GM19193 (cell line): Measurements from ENCODE around the gene AFF1.

Experiments used
- POLR2A ChIP-seq: IDR thresholded peaks from 4 replicates; pipeline ENCODE4 v1.6.1; 2011; ENCODE audit not compliant: insufficient read depth, insufficient read length; ENCODE audit errors: extremely low read depth

Gene AFF1

DNA sequence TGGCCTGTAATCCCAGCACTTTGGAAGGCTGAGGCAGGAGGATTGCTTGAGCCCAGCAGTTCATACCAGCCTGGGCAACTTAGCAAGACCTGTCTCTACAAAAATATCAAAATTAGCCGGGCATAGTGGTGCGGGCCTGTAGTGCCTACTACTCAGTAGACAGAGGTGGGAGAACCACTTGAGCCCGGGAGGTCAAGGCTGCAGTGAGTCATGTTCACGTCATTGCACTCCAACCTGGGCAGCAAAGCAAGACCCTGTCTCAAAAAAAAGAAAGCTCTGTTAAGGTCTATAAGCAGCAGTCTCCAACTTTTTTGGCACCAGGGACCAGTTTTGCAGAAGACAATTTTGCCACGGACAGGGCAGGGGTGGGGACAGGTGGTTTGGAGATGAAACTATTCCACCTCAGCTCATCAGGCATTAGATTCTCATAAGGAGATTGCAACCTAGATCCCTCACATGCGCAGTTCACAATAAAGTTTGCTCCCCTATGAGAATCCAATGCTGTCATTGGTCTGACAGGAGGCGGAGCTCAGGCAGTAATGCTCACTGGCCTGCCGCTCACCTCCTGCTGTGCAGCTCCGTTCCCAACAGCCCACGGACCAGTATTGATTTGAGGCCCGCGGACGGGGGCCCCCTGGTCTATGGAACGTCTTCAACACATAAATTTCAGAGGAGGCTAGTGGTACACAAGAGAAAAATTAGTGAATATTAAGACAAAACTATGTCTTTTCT is 217.7 kb downstream of the AFF1 start:
- no peak for TF ChIP-seq POLR2A

DNA sequence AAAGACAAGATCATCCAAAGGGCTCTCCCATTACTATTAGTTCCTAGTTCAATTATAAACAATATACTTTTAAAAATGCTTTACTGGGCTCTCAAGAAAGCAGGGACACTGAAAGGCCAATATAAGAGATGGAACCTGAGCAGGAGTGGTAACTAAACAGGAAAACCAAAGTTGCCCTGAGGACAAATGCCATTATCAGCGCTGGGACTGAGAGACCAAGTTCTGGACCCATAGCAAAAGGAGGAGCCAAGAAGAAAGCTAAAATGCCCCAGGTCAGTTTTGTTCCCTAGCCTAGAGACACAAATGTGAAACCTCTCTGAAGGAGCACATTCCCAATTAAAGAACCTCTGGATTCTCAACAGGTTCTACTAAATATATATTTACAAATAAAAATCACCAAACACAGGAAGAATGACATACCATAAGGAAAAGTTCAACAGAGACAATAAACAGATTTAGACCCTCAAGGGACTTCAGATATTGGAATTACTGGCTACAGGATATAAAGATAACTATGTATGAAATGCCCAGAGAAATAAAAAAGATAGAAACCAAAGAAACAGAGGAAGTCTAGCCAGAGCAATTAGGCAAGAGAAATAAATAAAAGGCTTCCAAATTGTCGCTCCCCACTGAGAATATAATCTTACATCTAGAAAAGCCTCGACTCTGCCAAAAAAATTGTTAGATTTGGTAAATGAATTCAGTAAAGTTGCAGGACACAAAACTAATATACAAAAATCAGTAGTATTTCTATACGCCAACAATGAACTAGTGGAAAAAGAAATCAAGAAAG is 218.5 kb downstream of the AFF1 start:
- no peak for TF ChIP-seq POLR2A

DNA sequence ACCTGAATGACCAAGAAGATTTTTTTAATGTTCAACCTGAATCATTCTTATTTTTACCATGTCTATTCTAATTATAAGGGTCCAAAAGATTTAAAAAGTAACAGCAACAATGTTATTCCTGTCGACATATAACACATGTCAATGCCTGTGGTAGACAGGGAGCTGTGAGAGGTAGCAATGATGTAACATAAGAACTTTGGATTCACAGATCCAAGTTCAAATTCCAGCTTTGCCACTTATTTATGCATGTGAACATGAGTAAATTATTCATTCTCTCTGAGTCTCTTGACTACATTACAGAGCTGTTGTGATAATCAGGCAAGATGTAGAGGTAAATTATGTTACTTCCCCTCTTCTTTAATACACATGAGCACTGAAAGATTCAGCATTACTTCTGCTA is 231.1 kb downstream of the AFF1 start:
- TF ChIP-seq POLR2A, result no peak

DNA sequence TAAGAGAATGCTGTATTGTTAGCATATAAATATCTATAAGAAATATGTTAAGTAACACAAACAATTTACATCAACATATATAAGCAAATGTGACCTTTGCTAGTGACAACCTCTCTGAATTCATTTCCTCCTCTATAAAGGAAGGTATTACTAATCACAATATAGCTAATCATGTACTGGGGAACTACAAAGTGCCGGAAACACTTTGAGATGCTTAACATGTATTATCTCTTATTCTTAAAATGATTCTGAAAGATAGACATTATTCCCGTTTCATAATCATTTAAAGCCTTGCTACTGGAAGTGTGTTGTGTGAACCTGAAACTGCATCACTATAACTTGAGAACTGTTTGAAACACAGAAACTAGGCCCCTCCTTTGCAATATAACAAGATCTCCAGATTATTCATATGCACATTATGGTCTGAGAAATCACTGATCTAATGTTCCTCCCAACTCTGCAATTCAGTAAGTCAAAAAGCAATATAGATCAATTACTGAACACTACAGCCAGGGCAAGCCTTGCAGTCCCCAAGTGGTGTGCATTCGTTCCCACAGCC is 231.6 kb downstream of the AFF1 start:
- no peak for TF ChIP-seq POLR2A

DNA sequence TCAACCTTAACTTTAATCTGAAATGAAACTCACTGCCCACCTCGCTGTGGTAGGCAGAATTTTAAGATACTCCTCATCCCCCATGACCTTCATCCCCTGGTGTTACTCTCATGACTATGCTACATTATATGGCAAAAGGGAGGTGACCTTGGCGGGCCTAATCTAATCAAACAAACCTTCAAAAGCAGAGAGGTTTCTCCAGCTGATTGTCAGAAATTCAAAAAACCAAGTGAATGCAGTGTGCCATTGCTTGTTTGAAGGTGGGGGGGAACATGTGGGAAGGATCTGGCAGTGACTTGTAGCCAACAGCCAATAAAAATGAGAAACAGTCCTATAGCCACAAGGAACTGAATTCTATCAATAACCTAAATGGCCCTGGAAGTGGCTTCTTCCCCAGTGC is 237.1 kb downstream of the AFF1 start:
- no peak for TF ChIP-seq POLR2A

DNA sequence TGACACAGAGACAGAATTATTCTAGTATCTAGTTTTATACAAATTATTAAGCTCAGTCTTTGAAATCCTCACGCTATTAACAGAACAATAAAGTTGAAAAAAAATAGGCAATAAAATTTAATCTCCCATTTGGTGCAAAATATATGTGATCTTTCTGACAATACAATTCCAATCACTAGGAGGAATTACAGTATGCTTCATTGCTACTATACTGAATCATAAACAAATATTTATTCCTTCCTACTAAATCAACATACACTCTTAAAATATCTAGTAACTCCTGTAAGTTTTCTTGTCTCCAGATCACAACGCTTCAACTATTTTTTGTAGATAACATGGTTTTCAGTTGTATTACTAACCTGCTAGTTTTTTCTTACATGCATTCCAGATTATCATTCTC is 239.9 kb downstream of the AFF1 start:
- TF ChIP-seq POLR2A, result no peak

DNA sequence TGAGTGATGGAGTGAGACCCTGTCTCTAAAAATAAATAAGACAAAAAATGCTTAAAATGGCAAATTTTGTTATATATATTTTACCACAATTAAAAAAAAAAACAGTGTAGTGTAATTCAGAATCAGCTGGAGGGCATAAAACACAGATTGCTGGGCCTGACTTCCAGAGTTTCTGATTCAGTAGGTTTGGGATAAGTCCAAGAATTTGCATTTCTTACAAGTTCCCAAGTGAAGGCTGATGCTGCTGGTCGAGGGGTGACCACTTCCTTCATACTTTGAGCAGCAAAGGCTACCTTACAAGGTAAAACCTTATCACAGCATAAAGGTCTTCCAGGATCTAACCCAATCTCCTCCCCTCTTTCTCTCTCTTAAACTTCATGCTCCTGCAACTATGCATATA is 244.9 kb downstream of the AFF1 start:
- TF ChIP-seq POLR2A, result no peak

DNA sequence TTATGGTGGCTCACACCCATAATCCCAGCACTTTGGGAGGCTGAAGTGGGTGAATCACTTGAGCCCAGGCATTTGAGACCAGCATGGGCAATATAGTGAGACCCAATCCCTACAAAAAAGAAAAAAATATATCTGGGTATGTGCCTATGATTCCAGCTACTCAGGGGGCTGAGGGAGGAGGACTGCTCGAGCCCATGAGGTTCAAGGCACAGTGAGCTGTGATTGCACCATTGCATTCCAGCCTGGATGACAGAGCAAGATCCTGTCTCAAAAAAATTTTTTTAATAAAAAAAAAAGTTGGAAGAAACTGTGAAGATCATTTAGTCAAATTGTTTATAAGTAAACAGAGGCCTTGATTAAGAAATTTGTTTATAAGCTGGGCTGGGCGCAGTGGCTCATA is 246.0 kb downstream of the AFF1 start:
- no peak for TF ChIP-seq POLR2A

DNA sequence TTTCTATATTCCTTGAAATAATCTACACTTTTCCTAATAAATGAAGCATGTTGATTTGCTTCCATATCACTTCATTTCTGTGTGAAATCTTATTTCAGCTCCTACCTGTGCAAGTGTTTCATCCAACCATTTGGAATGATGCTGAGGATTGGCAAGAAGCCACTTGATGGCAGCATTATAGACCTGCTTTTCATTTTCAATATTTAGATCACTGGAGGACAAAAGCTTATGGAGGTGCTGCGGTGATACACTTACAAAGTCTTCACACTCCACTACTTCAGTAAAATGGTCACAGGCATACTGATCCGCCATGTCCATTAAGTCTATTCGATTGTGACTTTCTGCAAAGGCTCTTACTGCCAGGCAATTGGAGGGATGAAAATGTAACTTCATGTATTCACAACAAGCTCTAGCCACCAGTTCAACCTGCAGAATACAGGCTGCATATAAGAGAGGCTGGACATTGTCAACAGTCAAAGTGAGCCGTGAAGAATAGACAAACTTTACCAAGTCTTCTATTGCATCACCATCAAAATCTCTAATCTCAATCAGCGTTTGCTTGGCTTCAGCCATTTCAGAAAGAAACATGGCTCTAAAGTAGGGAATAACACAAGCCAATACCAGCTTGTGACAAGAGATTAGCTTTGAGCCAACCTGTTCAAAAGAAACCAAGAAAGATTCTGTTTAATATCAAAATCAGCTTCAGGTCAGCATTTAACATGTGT is 250.5 kb downstream of the AFF1 start:
- TF ChIP-seq POLR2A, result no peak

DNA sequence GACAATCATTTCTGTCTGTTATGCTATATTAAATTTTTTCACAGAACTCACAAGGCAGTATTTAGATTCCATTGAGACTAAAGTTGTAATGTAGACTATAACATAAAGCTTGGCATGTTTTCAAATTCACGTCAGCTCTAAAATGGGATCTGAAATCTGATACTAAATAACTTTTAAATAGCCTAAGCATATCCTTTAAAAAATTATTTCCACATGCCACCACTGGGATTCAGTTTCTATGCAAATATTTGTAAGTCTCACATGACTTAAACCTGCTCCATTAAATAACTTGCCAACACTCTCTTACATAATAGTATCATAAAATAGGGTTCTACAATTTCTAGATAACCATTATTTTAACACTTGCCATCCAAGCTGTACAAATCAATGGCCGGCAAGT is 253.2 kb downstream of the AFF1 start:
- TF ChIP-seq POLR2A, result no peak

DNA sequence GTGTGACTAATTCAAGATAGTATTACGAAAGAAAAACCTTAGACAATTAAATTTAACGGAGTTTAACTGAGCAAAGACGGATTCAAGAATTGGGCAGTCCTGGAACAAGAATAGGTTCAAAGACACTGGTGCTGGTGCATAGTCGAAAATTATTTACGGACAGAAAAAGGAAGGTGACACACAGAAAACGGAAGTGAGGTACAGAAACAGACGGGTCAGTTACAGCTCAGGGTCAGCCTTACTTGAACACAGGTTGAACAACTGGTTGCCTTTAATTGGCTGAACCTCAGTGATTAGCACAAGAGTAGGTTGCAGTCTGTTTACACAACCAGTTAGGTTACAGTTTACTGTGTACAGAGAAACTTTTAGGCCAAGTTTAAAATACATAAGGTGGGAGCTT is 254.1 kb downstream of the AFF1 start:
- TF ChIP-seq POLR2A, result no peak
